Spleen (tissue), 11 donors: Measurements from ENCODE around the gene KRTAP5-7. TPM values are rescaled to one million over a fixed set of nuclear protein-coding genes. Genes with fewer than 3 reads are reported as not detected.
"Not testable (repeated sequence)": the region's sequence is repeated elsewhere in the genome, so short reads cannot be mapped to it uniquely, and the experiment has no call there.

Source experiments
- DNase-seq: peaks from one replicate; pipeline ENCODE4 v3.0.0-alpha.2; 2020
- H3K27ac ChIP-seq, 8 donors: fragments of 200-600 bp; sonication (generic) in 7 of 8; 1 replicate in 4 of 8; 2 replicates in 4 of 8; pipeline versions ENCODE4 v1.5.0 to v1.8.0; 2016 to 2021; ENCODE audit warnings: inconsistent platforms in 4 of 8, mild to moderate bottlenecking in 4 of 8, moderate library complexity in 1 of 8
- H3K27me3 ChIP-seq, 7 donors: fragments of 200-600 bp; sonication (generic) in 6 of 7; replicated peaks in 1 of 7; 1 replicate in 4 of 7; 2 replicates in 3 of 7; pipeline versions ENCODE4 v1.5.0 to v1.8.0; 2016 to 2021; ENCODE audit warnings: inconsistent platforms in 3 of 7, mild to moderate bottlenecking in 1 of 7
- H3K36me3 ChIP-seq, 6 donors: fragments of 200-600 bp; sonication (generic) in 5 of 6; 1 replicate in 4 of 6; 2 replicates in 2 of 6; pipeline versions ENCODE4 v1.5.0 to v1.8.0; 2016 to 2021; ENCODE audit warnings: inconsistent platforms in 2 of 6
- H3K4me1 ChIP-seq, 6 donors: fragments of 200-600 bp; sonication (generic) in 5 of 6; 1 replicate in 3 of 6; 2 replicates in 3 of 6; pipeline versions ENCODE4 v1.5.0 to v1.8.0; 2016 to 2021; ENCODE audit warnings: inconsistent platforms in 3 of 6
- H3K4me3 ChIP-seq, 8 donors: fragments of 200-600 bp; sonication (generic) in 7 of 8; 1 replicate in 4 of 8; 2 replicates in 4 of 8; pipeline versions ENCODE4 v1.5.0 to v1.8.0; 2016 to 2021; ENCODE audit warnings: inconsistent platforms in 4 of 8, mild to moderate bottlenecking in 4 of 8, moderate library complexity in 2 of 8
- H3K9me3 ChIP-seq, 8 donors: fragments of 200-600 bp; sonication (generic) in 7 of 8; 1 replicate in 4 of 8; 2 replicates in 4 of 8; pipeline versions ENCODE4 v1.5.0 to v1.8.0; 2016 to 2021; ENCODE audit warnings: inconsistent platforms in 4 of 8
- CTCF ChIP-seq, 11 experiments: fragments of 200-600 bp in 7 of 11; fragments of 450-650 bp in 4 of 11; sonication (generic) in 4 of 11; IDR thresholded peaks in 8 of 11; conservative IDR thresholded peaks in 3 of 11; 1 replicate in 7 of 11; 2 replicates in 4 of 11; pipeline versions ENCODE4 v1.4.0 to v1.8.0; 2016 to 2021; ENCODE audit warnings: antibody characterized with exemption in 11 of 11, inconsistent platforms in 4 of 11, mild to moderate bottlenecking in 1 of 11
- POLR2A ChIP-seq, 3 donors: fragments of 450-650 bp; IDR thresholded peaks; one replicate each; pipeline ENCODE4 v1.5.1; 2017; ENCODE audit warnings: antibody characterized with exemption in 3 of 3, mild to moderate bottlenecking in 1 of 3
- POLR2AphosphoS5 ChIP-seq, 3 donors: sonication (generic); formaldehyde crosslinking; IDR thresholded peaks; one replicate each; pipeline ENCODE4 v1.5.1; 2017; ENCODE audit warnings: antibody characterized with exemption in 3 of 3
- WGBS, 5 donors: extraction: QIAGEN DNeasy Blood & Tissue Kit in 3 of 5; methylation state at CpG; one replicate each; pipeline versions ENCODE4 v1.1.5 to v1.1.7; 2013 to 2018; 5-methylcytosine and 5-hydroxymethylcytosine counted together
- intact Hi-C: fragments of 100-400 bp; cut with DNase I; formaldehyde crosslinking; loops from one replicate; pipeline ENCODE4 v1.15.0; 2023; ENCODE audit warnings: low total_unique reads
- polyA plus RNA-seq, 3 donors: library from polyadenylated mRNA; stranded (reverse); fragments of 200-250 nt; gene quantifications; one replicate each; pipeline ENCODE4 v1.2.1, GENCODE V29; 2013
- total RNA-seq, 7 donors: library from RNA; depleted of rRNA in 3 of 7; stranded (reverse); fragments of >200 nt in 3 of 7; fragmentation: NEBNext Ultra II Directional in 4 of 7; extraction: Animal tissue kit (Norgen Biotek cat#: 25700) in 4 of 7; gene quantifications; one replicate each; pipeline versions ENCODE4 v1.1.0 to v1.2.1, GENCODE V29; 2016 to 2021
- donor health status: healthy with polysubstance abuse.
- donor health status: DM: no; HTN: no; CAD: no; lungs with moderate emphysema.
- donor health status: DM: no; HTN: no; CAD: no.
- donor health status: Bipolar disorder and iron deficiency.
- donor health status: healthy.
- donor health status: DM: no; HTN: no; CAD: no.
- donor health status: DM: yes; HTN: yes; CAD: no.

The KRTAP5-7 gene
- total and polyA plus RNA-seq, 10 donors, result 0.13 to 0.72 (median 0.53) TPM; not detected in 6

GRCh38 chr11:71572811-71573210 lies 45.7 kb downstream of the KRTAP5-7 start:
- intact Hi-C loops, result no loop called here
- WGBS, 5 donors, result 74 to 87% (median 84%) methylated on average over 7 to 11 of the region's 11 CpGs
- no peak overlapping the region for H3K27ac ChIP-seq
- no peaks in the 10 kb centered on the region for H3K4me1 ChIP-seq
- TF ChIP-seq CTCF (IDR thresholded peaks at IDR 0.05 in 8 of 11, conservative IDR thresholded peaks at IDR 0.05 in 3 of 11) (no peak), POLR2AphosphoS5 (IDR thresholded peaks at IDR 0.05) (no peak), POLR2A (IDR thresholded peaks at IDR 0.05) (no peak)
- no peak for DNase-seq
- H3K9me3 ChIP-seq, result no peaks in the 10 kb centered on the region
- H3K36me3 ChIP-seq, result no peaks in the 10 kb centered on the region
- H3K27me3 ChIP-seq, result no peaks in the 10 kb centered on the region
- no peak overlapping the region for H3K4me3 ChIP-seq

GRCh38 chr11:71574418-71574817 lies 47.4 kb downstream of the KRTAP5-7 start:
- H3K9me3 ChIP-seq, result no peaks in the 10 kb centered on the region
- WGBS, 5 donors, result 80 to 89% (median 84%) methylated on average over 5 of the region's 5 CpGs
- H3K4me1 ChIP-seq, result no peaks in the 10 kb centered on the region
- no peak overlapping the region for H3K27ac ChIP-seq
- H3K27me3 ChIP-seq, result no peaks in the 10 kb centered on the region
- no peak for TF ChIP-seq POLR2A (IDR thresholded peaks at IDR 0.05)
- no peak for TF ChIP-seq CTCF (IDR thresholded peaks at IDR 0.05 in 8 of 11, conservative IDR thresholded peaks at IDR 0.05 in 3 of 11)
- no peak for TF ChIP-seq POLR2AphosphoS5 (IDR thresholded peaks at IDR 0.05)
- no peaks in the 10 kb centered on the region for H3K36me3 ChIP-seq
- H3K4me3 ChIP-seq, result no peak overlapping the region
- intact Hi-C loops, result no loop called here
- DNase-seq, result no peak

- intact Hi-C loops, result no loop called here
- 74 to 88% (median 83%) methylated on average over 4 of the region's 4 CpGs for WGBS, 5 donors
- Histone ChIP-seq H3K27ac (no peak overlapping the region), H3K27me3 (peaks cover 0 to 3% (median 0%) of the 10 kb centered on the region in 7 donors), H3K36me3 (no peaks in the 10 kb centered on the region), H3K9me3 (no peaks in the 10 kb centered on the region), H3K4me3 (no peak overlapping the region), H3K4me1 (peaks cover 0 to 13% (median 8%) of the 10 kb centered on the region in 6 donors)
- no peak for DNase-seq
- TF ChIP-seq POLR2AphosphoS5 (IDR thresholded peaks at IDR 0.05) (no peak), POLR2A (IDR thresholded peaks at IDR 0.05) (no peak), CTCF (IDR thresholded peaks at IDR 0.05 in 8 of 11, conservative IDR thresholded peaks at IDR 0.05 in 3 of 11) (no peak)
These were observed 48.8 kb downstream of the KRTAP5-7 start for GRCh38 chr11:71575723-71576424.

GRCh38 chr11:71576688-71577465 lies 49.8 kb downstream of the KRTAP5-7 start:
- H3K9me3 ChIP-seq, H3K4me3 ChIP-seq, H3K27ac ChIP-seq, intact Hi-C loops, H3K36me3 ChIP-seq, DNase-seq: not testable (repeated sequence)
- Histone ChIP-seq H3K27me3 (peaks cover 0 to 13% (median 0%) of the 10 kb centered on the region in 7 donors), H3K4me1 (peaks cover 0 to 21% (median 11%) of the 10 kb centered on the region in 6 donors)
- WGBS, 5 donors, result 88 to 96% (median 91%) methylated on average over 4 to 38 of the region's 41 CpGs
